ENCODE data around the gene PCSK7. TPM values are rescaled to one million over a fixed set of nuclear protein-coding genes. Genes with fewer than 3 reads are reported as not detected.
A peak's percentile ranks its signal among the peaks of the same experiment; 100 is the strongest.
"Not testable (repeated sequence)": the region's sequence is repeated elsewhere in the genome, so short reads cannot be mapped to it uniquely, and the experiment has no call there.

Gene PCSK7
- total RNA-seq, 2 donors from 2014 or later: 312 to 355 TPM

GRCh38 chr11:117185736-117186430, 46.0 kb downstream of the PCSK7 start:
- H3K9me3 ChIP-seq (ENCODE audit: control insufficient read depth, low read length, poor library complexity, severe bottlenecking): no peaks in the 10 kb centered on the region
- DNase-seq (no peak), ATAC-seq (peak; percentile 17)
- H3K27ac Mint-ChIP-seq: peak overlapping the region; percentile 78
- no peaks in the 10 kb centered on the region for H3K36me3 Mint-ChIP-seq (ENCODE audit: low read depth)
- no peaks in the 10 kb centered on the region for H3K27me3 Mint-ChIP-seq
- H3K4me1 Mint-ChIP-seq: peaks cover 9% of the 10 kb centered on the region
- H3K4me3 Mint-ChIP-seq: peak overlapping the region; percentile 47

- no peaks in the 10 kb centered on the region for H3K27me3 Mint-ChIP-seq
- no peak overlapping the region for H3K4me3 Mint-ChIP-seq
- no peaks in the 10 kb centered on the region for H3K36me3 Mint-ChIP-seq (ENCODE audit: low read depth)
- ATAC-seq (no peak), DNase-seq (no peak)
- H3K9me3 ChIP-seq (ENCODE audit: control insufficient read depth, low read length, poor library complexity, severe bottlenecking): no peaks in the 10 kb centered on the region
- H3K4me1 Mint-ChIP-seq: peaks cover 20% of the 10 kb centered on the region
- H3K27ac Mint-ChIP-seq: no peak overlapping the region
These were observed 48.0 kb downstream of the PCSK7 start for GRCh38 chr11:117183724-117184349.

- not testable (repeated sequence) for H3K36me3 Mint-ChIP-seq (ENCODE audit: low read depth); H3K9me3 ChIP-seq (ENCODE audit: control insufficient read depth, low read length, poor library complexity, severe bottlenecking); DNase-seq; H3K4me3 Mint-ChIP-seq; H3K27me3 Mint-ChIP-seq; ATAC-seq
- Mint-ChIP-seq H3K27ac (peak overlapping the region; percentile 9), H3K4me1 (peaks cover 21% of the 10 kb centered on the region)
These were observed 48.7 kb downstream of the PCSK7 start for GRCh38 chr11:117183178-117183577.

- H3K36me3 Mint-ChIP-seq (ENCODE audit: low read depth): no peaks in the 10 kb centered on the region
- H3K27me3 Mint-ChIP-seq: no peaks in the 10 kb centered on the region
- H3K9me3 ChIP-seq (ENCODE audit: control insufficient read depth, low read length, poor library complexity, severe bottlenecking): no peaks in the 10 kb centered on the region
- no peak overlapping the region for H3K4me3 Mint-ChIP-seq
- H3K4me1 Mint-ChIP-seq: peaks cover 27% of the 10 kb centered on the region
- peak overlapping the region; percentile 9 for H3K27ac Mint-ChIP-seq
- ATAC-seq (no peak), DNase-seq (no peak)
These were observed 49.3 kb downstream of the PCSK7 start for GRCh38 chr11:117182551-117182935.

GRCh38 chr11:117181586-117182550, 50.0 kb downstream of the PCSK7 start:
- no peak overlapping the region for H3K4me3 Mint-ChIP-seq
- DNase-seq: no peak
- H3K9me3 ChIP-seq (ENCODE audit: control insufficient read depth, low read length, poor library complexity, severe bottlenecking): no peaks in the 10 kb centered on the region
- H3K4me1 Mint-ChIP-seq: peaks cover 24% of the 10 kb centered on the region
- no peak for ATAC-seq
- no peaks in the 10 kb centered on the region for H3K36me3 Mint-ChIP-seq (ENCODE audit: low read depth)
- no peaks in the 10 kb centered on the region for H3K27me3 Mint-ChIP-seq
- H3K27ac Mint-ChIP-seq: no peak overlapping the region

GRCh38 chr11:117180661-117181585, 51.0 kb downstream of the PCSK7 start:
- Mint-ChIP-seq H3K4me3 (peak overlapping the region; percentile 80), H3K27me3 (no peaks in the 10 kb centered on the region), H3K27ac (peak overlapping the region; percentile 91), H3K36me3 (ENCODE audit: low read depth) (no peaks in the 10 kb centered on the region), H3K4me1 (peaks cover 24% of the 10 kb centered on the region)
- DNase-seq: peak; percentile 42 to 52 (median 48)
- ATAC-seq: peak; percentile 58
- H3K9me3 ChIP-seq (ENCODE audit: control insufficient read depth, low read length, poor library complexity, severe bottlenecking): no peaks in the 10 kb centered on the region

DNA sequence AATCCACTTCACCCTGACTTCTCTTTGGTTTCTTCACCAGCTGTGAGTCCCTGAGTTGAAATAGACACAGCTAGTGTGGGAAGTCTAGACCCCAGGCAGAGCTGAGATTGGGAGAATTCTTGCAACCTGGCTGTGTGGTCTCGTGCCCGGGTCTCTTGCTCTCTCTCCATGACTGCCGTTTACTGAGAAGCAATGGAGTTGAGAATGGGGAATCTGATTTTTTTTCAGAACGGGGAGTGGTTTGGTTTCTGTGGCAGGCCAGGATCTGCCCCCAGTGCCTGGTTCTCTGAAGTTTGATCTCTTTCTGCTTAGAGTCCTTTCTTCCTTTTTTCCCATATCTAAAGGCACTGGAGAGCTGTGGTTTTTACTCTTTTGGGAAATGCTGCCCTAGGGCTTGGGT, 51.9 kb downstream of the PCSK7 start:
- no peaks in the 10 kb centered on the region for H3K27me3 Mint-ChIP-seq
- DNase-seq: no peak

DNA sequence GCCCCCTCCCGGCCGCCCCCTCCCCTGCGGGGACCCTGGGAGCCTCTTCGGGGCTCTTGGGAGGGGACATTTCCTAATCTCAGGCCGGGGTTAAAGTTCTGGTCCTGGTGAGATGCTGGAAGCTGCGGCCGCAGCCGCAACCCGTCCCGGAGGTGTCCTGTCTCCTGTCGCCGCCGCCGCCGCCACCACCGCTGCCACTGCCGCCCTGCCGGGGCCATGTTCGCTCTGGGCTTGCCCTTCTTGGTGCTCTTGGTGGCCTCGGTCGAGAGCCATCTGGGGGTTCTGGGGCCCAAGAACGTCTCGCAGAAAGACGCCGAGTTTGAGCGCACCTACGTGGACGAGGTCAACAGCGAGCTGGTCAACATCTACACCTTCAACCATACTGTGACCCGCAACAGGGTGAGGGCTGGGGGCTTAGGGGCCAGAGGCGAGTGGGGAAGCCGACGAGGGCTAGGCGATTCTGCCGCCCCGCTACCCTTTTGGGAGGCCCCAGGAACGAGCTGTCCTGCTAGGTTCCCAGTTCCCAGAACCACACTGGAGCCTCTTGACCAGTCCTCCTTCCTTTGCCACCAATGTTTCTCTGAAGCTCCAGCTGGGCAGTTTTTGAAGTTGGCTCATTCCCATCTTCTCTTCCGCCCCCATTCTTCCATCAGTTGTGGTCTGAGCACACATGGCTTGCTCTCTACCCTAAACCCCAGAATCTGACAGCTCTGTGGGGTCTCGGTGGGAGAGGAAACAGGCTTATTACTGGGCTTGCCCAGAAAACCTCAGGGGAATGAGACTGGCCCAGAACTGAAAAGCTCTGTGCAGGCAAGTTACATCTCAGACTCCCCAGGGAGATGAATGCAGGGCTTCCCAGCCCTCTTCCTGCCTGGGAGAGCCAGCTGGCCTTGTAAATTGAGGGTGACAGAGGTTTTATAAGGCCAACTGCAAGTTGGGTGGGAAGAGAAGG, 52.5 kb downstream of the PCSK7 start:
- ATAC-seq (peak; percentile 59), DNase-seq (peak; percentile 25 to 38 (median 35))
- H3K27ac Mint-ChIP-seq: peak overlapping the region; percentile 91
- H3K4me3 Mint-ChIP-seq: peak overlapping the region; percentile 95
- no peaks in the 10 kb centered on the region for H3K27me3 Mint-ChIP-seq
- H3K9me3 ChIP-seq (ENCODE audit: control insufficient read depth, low read length, poor library complexity, severe bottlenecking): no peaks in the 10 kb centered on the region
- H3K36me3 Mint-ChIP-seq (ENCODE audit: low read depth): no peaks in the 10 kb centered on the region
- peaks cover 24% of the 10 kb centered on the region for H3K4me1 Mint-ChIP-seq

More for the DNA sequence above, 51.9 kb downstream of the PCSK7 start:
- Mint-ChIP-seq H3K36me3 (ENCODE audit: low read depth) (no peaks in the 10 kb centered on the region), H3K4me1 (peaks cover 24% of the 10 kb centered on the region), H3K27ac (peak overlapping the region; percentile 91), H3K4me3 (peak overlapping the region; percentile 95)
- no peaks in the 10 kb centered on the region for H3K9me3 ChIP-seq (ENCODE audit: control insufficient read depth, low read length, poor library complexity, severe bottlenecking)
- ATAC-seq: no peak

DNA sequence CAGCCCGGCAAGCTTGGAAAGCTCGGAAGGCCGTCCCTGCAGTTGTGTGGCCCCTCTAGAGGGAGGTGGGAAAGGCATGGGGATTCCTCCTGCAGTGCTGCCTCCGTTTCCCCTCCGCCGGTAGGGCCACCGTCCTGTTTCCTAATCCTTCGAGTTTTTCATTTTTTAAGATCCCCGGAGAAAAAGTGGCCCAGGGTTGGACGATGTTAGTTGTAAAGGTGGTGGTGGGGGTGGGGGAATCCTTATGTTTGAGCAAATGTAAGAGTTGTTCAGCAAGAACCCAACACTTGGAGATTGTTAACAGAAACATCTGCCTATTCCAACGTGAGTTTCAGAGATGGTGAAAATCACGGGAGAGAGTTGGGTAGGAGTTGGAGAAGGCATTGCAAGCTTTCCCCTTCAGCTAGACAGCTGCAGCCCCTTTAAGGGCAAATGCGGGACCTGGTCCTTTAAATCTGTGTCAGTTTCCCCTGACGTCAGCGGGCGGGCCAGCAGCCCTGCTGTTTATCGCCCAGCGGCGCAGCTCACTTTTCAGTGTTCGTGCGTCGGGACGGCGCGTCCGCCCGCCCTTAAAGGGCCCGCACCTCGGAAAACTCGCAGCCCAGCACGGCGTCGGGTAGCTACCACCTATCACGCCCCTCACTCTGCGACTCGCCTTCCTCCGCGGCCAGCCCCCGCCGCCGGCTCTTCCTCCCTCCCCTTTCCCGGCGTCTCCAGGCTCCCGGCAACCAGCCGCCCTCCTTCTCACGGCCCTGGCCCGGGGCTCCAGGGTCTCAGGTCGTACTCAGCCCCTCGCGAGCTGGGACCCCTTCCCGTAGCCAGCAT, 53.5 kb downstream of the PCSK7 start, which contains the start of gene SIDT2:
Gene SIDT2, plus strand, starts transcription at position 534 of the 825 bp plus-strand sequence. CDS start 521 bp downstream, outside the sequence.
- peak; percentile 94 for ATAC-seq
- peaks cover 22% of the 10 kb centered on the region for H3K4me1 Mint-ChIP-seq
- DNase-seq: peak; percentile 74 to 81 (median 79)
- no peaks in the 10 kb centered on the region for H3K27me3 Mint-ChIP-seq
- H3K4me3 Mint-ChIP-seq: peak within 1 kb of the TSS; percentile 95
- no peaks in the 10 kb centered on the region for H3K36me3 Mint-ChIP-seq (ENCODE audit: low read depth)
- H3K27ac Mint-ChIP-seq: peak within 1 kb of the TSS; percentile 91
- H3K9me3 ChIP-seq (ENCODE audit: control insufficient read depth, low read length, poor library complexity, severe bottlenecking): no peaks in the 10 kb centered on the region

DNA sequence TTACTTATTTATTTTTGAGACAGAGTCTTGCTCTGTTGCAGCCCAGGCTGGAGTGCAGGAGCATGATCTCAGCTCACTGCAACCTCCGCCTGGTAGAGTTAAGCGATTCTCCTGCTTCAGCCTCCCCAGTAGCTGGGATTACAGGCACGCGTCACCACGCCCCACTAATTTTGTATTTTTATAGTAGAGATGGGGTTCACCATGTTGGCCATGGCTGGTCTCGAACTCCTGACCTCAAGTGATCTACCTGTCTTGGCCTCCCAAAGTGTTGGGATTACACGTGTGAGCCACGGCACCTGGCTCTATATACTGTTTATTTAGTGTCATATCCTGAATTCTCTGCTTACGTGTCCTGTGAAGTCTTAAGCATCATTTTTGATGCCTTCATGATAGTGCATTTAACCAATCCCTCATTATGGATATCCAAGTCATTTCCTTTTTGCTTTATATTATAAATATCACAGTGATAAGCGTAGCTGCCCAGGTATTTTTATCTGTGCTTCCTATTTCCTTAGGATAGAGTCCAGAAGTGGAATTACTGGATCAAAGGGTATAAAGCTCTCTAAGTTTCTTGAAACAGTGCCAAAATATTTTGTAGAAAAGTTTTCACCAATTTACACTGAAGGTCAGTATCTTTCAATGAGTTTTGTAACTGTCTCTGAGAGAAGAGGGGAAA, 54.2 kb downstream of the PCSK7 start:
- ATAC-seq (no peak), DNase-seq (no peak)

More for the DNA sequence above, 54.2 kb downstream of the PCSK7 start:
- H3K27me3 Mint-ChIP-seq: no peaks in the 10 kb centered on the region
- no peaks in the 10 kb centered on the region for H3K36me3 Mint-ChIP-seq (ENCODE audit: low read depth)
- H3K4me3 Mint-ChIP-seq: peak overlapping the region; percentile 95
- peak overlapping the region; percentile 91 for H3K27ac Mint-ChIP-seq
- peaks cover 22% of the 10 kb centered on the region for H3K4me1 Mint-ChIP-seq
- H3K9me3 ChIP-seq (ENCODE audit: control insufficient read depth, low read length, poor library complexity, severe bottlenecking): no peaks in the 10 kb centered on the region

All from T-helper 17 cell (primary cell).